A549 (cell line): ENCODE measurements around the gene SMIM43. TPM values are rescaled to one million over a fixed set of nuclear protein-coding genes. Genes with fewer than 3 reads are reported as not detected.
A peak's percentile ranks its signal among the peaks of the same experiment; 100 is the strongest.

Source experiments
- ATAC-seq, 2 experiments: fragments of 200-7000 bp in 1 of 2; fragments of >200 bp in 1 of 2; cut with Nextera tagmentation in 1 of 2; cut with Tn5 transposase in 1 of 2; 3 replicates each; pipeline versions ENCODE4 v1.8.0 to v1.9.1; 2018 to 2020; ENCODE audit warnings: mild to moderate bottlenecking in 1 of 2, moderate library complexity in 1 of 2
- CTCF ChIA-PET: fragments of 300-600 bp; sonication (Branson Sonifier 250); formaldehyde crosslinking; extraction: SDS; loops from one replicate; lab custom pipeline; 2021; ENCODE audit warnings: antibody characterized with exemption, inconsistent platforms; lab: Yijun Ruan, JAX
- POLR2A ChIA-PET: fragments of 350-600 bp; formaldehyde crosslinking; extraction: SDS; loops from one replicate; lab custom pipeline; 2021; ENCODE audit warnings: antibody characterized with exemption, inconsistent platforms; lab: Yijun Ruan, JAX
- DNase-seq, 2 experiments: peaks; one replicate each; pipeline versions ENCODE4 v3.0.0 to v3.0.0-alpha.2; 2011 to 2016; ENCODE audit warnings: low read depth in 1 of 2, low spot score in 1 of 2
- FAIRE-seq: peaks from 2 replicates; lab custom pipeline; 2011; peaks lifted over from hg19 to GRCh38; lab: Jason Lieb, UNC
- H3K27ac ChIP-seq, 2 experiments: fragments of >200 bp; sonication (Bioruptor Twin); formaldehyde crosslinking; 3 replicates each; pipeline ENCODE4 v1.5.1; 2016 to 2017
- H3K4me1 ChIP-seq: fragments of >200 bp; sonication (Bioruptor Twin); formaldehyde crosslinking; 3 replicates; pipeline ENCODE4 v1.6.1; 2016
- H3K4me2 ChIP-seq: fragments of >200 bp; sonication (Bioruptor Twin); formaldehyde crosslinking; 3 replicates; pipeline ENCODE4 v1.6.1; 2016
- H3K4me3 ChIP-seq: fragments of >200 bp; sonication (Bioruptor Twin); formaldehyde crosslinking; 3 replicates; pipeline ENCODE4 v1.5.1; 2016
- H3K9me3 ChIP-seq: fragments of >200 bp; sonication (Bioruptor Twin); formaldehyde crosslinking; 3 replicates; pipeline ENCODE4 v1.6.1; 2016
- BCL3 ChIP-seq: fragments of >200 bp; sonication (Bioruptor Twin); formaldehyde crosslinking; IDR thresholded peaks from 3 replicates; pipeline ENCODE4 v1.6.1; 2016
- BHLHE40 ChIP-seq: IDR thresholded peaks from 2 replicates; pipeline ENCODE4 v1.6.1; 2012; ENCODE audit warnings: low read depth, low read length, inconsistent platforms
- CEBPB ChIP-seq, 2 experiments: fragments of >200 bp in 1 of 2; sonication (Bioruptor Twin) in 1 of 2; formaldehyde crosslinking in 1 of 2; IDR thresholded peaks; 2 replicates each; pipeline ENCODE4 v1.6.1; 2012 to 2016
- EP300 ChIP-seq, 2 experiments: fragments of >200 bp; sonication (Bioruptor Twin); formaldehyde crosslinking; IDR thresholded peaks; 2 replicates in 1 of 2; 3 replicates in 1 of 2; pipeline ENCODE4 v1.6.1; 2016 to 2017
- FOXS1 ChIP-seq: fragments of 250-450 bp; sonication (Bioruptor Pico); IDR thresholded peaks from 2 replicates; pipeline ENCODE4 v1.5.0; 2020; ENCODE audit warnings: mild to moderate bottlenecking, moderate library complexity
- HDAC2 ChIP-seq: fragments of 200-600 bp; sonication (generic); IDR thresholded peaks from 2 replicates; pipeline ENCODE4 v1.6.1; 2016
- JUN ChIP-seq, 2 experiments: fragments of >200 bp; sonication (Bioruptor Twin); formaldehyde crosslinking; IDR thresholded peaks; 2 replicates in 1 of 2; 3 replicates in 1 of 2; pipeline ENCODE4 v1.6.1; 2016 to 2017
- JUNB ChIP-seq: fragments of >200 bp; sonication (Bioruptor Twin); formaldehyde crosslinking; IDR thresholded peaks from 2 replicates; pipeline ENCODE4 v1.6.1; 2016
- KDM1A ChIP-seq: fragments of 200-600 bp; sonication (generic); IDR thresholded peaks from 2 replicates; pipeline ENCODE4 v1.6.1; 2016; ENCODE audit warnings: low read depth, mild to moderate bottlenecking
- NPAS2 ChIP-seq: fragments of 250-450 bp; sonication (Bioruptor Pico); IDR thresholded peaks from 2 replicates; pipeline ENCODE4 v1.8.0; 2022; ENCODE audit warnings: mild to moderate bottlenecking, moderate library complexity, borderline replicate concordance
- PHF8 ChIP-seq: fragments of 200-600 bp; sonication (generic); IDR thresholded peaks from 2 replicates; pipeline ENCODE4 v1.6.1; 2016; ENCODE audit warnings: low read depth, mild to moderate bottlenecking, antibody characterized with exemption, moderate library complexity, borderline replicate concordance
- POLR2A ChIP-seq: IDR thresholded peaks from 2 replicates; pipeline ENCODE4 v1.6.1; 2012; ENCODE audit warnings: mild to moderate bottlenecking, low read length
- RAD21 ChIP-seq, 2 experiments: fragments of >200 bp in 1 of 2; sonication (Bioruptor Twin) in 1 of 2; formaldehyde crosslinking in 1 of 2; IDR thresholded peaks in 1 of 2; conservative IDR thresholded peaks in 1 of 2; 2 replicates in 1 of 2; 3 replicates in 1 of 2; pipeline ENCODE4 v1.6.1; 2012 to 2018; ENCODE audit warnings: inconsistent platforms in 1 of 2
- RARB ChIP-seq: fragments of 250-450 bp; sonication (Bioruptor Pico); IDR thresholded peaks from 2 replicates; pipeline ENCODE4 v1.8.0; 2021; ENCODE audit warnings: mild to moderate bottlenecking, moderate library complexity
- RNF2 ChIP-seq: fragments of 200-600 bp; sonication (generic); IDR thresholded peaks from 2 replicates; pipeline ENCODE4 v1.6.1; 2016; ENCODE audit warnings: low read depth, mild to moderate bottlenecking, antibody characterized with exemption, moderate library complexity, borderline replicate concordance
- SMC3 ChIP-seq: fragments of >200 bp; sonication (Bioruptor Twin); formaldehyde crosslinking; IDR thresholded peaks from 3 replicates; pipeline ENCODE4 v1.6.1; 2018; ENCODE audit warnings: inconsistent platforms
- ZNF302 ChIP-seq: fragments of 250-450 bp; sonication (Bioruptor Pico); IDR thresholded peaks from 2 replicates; pipeline ENCODE4 v1.9.0; 2021; ENCODE audit warnings: inconsistent platforms, mild to moderate bottlenecking, moderate library complexity
- WGBS: methylation state at CpG from one replicate; pipeline ENCODE4 v1.1.6; 2017; ENCODE audit errors: missing lambda C conversion rate; 5-methylcytosine and 5-hydroxymethylcytosine counted together
- polyA minus RNA-seq: library from RNA; depleted of rRNA, polyadenylated mRNA; stranded (reverse); fragments of >200 nt; gene quantifications from 2 replicates; pipeline ENCODE4 v1.2.3, GENCODE V29; 2011; rRNA and poly(A)+ RNA removed
- polyA plus RNA-seq, 4 experiments: library from polyadenylated mRNA; depleted of rRNA in 3 of 4; stranded (reverse); fragments of >200 nt; fragmentation: RNase III in 1 of 4; extraction: RNeasy Plus Mini Kit Qiagen cat#74134 plus additional on column Dnase treatment in 1 of 4; gene quantifications; 2 replicates in 3 of 4; 3 replicates in 1 of 4; pipeline ENCODE4 v1.2.3, GENCODE V29; 2011 to 2017
- TF ChIP-seq, protein P1 (sequence below): IDR thresholded peaks from 2 replicates; pipeline ENCODE4 v1.6.1; 2012
- TF ChIP-seq, protein P2 (sequence below): IDR thresholded peaks from 2 replicates; pipeline ENCODE4 v1.6.1; 2012
- TF ChIP-seq, protein P3 (sequence below): fragments of 250-450 bp; sonication (Bioruptor Pico); IDR thresholded peaks from 2 replicates; pipeline ENCODE4 v1.5.0; 2021; ENCODE audit warnings: mild to moderate bottlenecking, moderate library complexity, borderline replicate concordance
- TF ChIP-seq, protein P4 (sequence below): IDR thresholded peaks from 2 replicates; pipeline ENCODE4 v1.6.1; 2012; ENCODE audit warnings: low read depth, borderline replicate concordance

Gene SMIM43
- polyA plus RNA-seq (2011; rRNA removed) (0.12 TPM in 2 replicates), polyA plus RNA-seq (2017; fragmentation: RNase III; extraction: RNeasy Plus Mini Kit Qiagen cat#74134 plus additional on column Dnase treatment) (0.38 to 0.45 TPM (median 0.41 TPM) in 3 replicates), polyA minus RNA-seq (not detected in 2 replicates)
- polyA plus RNA-seq (2012; cell fraction: cytosol; rRNA removed): 0.03 and 0.13 TPM in 2 replicates
- 0.02 TPM in 1 of 2 replicates, not detected in the other for polyA plus RNA-seq (2012; cell fraction: nucleus; rRNA removed)

GRCh38 chr4:121764702-121765367 lies at the start of gene SMIM43:
SMIM43 (minus strand) TSS chr4:121765164; CDS start chr4:121765105, 59 bp downstream.
- FAIRE-seq (no peak), DNase-seq (no peak), ATAC-seq (peak; percentile 69 to 81)
- Histone ChIP-seq H3K27ac (peak within 1 kb of the TSS; percentile 44 to 71; a peak in 3 of 6 replicates), H3K4me2 (peak within 1 kb of the TSS; percentile 91), H3K4me1 (no peaks in the 10 kb centered on the region), H3K9me3 (no peaks in the 10 kb centered on the region), H3K4me3 (peak within 1 kb of the TSS; percentile 53)
- WGBS: 13% methylated on average over 28 of the region's 75 CpGs
- POLR2A ChIA-PET: interaction anchor here (0.8 kb wide), 1 partner anchor 36 kb away, joined by 3 read pairs; the partner anchor contains the start of gene EXOSC9
- CTCF ChIA-PET: no interaction called here
- no peak for TF ChIP-seq EP300 (IDR thresholded peaks at IDR 0.05)
- TF ChIP-seq JUNB: no peak
- TF ChIP-seq, protein P1, sequence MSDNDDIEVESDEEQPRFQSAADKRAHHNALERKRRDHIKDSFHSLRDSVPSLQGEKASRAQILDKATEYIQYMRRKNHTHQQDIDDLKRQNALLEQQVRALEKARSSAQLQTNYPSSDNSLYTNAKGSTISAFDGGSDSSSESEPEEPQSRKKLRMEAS: no peak
- TF ChIP-seq PHF8: no peak
- TF ChIP-seq BCL3: no peak
- no peak for TF ChIP-seq RARB (CRISPR knock-in tag)
- TF ChIP-seq, protein P2, sequence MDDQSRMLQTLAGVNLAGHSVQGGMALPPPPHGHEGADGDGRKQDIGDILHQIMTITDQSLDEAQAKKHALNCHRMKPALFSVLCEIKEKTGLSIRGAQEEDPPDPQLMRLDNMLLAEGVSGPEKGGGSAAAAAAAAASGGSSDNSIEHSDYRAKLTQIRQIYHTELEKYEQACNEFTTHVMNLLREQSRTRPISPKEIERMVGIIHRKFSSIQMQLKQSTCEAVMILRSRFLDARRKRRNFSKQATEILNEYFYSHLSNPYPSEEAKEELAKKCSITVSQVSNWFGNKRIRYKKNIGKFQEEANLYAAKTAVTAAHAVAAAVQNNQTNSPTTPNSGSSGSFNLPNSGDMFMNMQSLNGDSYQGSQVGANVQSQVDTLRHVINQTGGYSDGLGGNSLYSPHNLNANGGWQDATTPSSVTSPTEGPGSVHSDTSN: no peak
- TF ChIP-seq KDM1A: no peak
- TF ChIP-seq HDAC2: no peak

DNA sequence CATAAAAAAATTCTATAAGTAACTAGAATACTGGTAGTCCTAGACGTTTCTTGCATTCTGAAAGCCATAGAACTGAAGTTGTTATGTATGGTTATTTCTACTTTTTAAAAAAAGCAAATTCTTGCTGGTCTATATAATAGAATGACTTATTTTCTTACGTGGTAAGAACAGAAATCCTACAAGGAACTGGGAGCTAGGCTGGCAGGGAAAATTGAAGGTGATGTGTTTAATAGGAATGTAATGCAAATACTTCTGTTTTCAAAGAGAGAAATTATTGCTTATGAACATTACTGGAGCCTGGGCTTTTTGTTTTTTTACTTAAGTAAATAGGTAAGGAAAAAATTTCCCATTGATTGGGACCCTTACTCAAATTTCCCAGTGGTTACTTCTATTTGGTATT lies 49.8 kb upstream of the SMIM43 start:
- no peak for DNase-seq
- Histone ChIP-seq H3K4me1 (peaks cover 9% of the 10 kb centered on the region; the same call in 2 of the 3 replicates), H3K4me2 (no peak overlapping the region), H3K27ac (no peak overlapping the region), H3K4me3 (no peak overlapping the region), H3K9me3 (no peaks in the 10 kb centered on the region)
- ATAC-seq: no peak
- no peak for FAIRE-seq
- TF ChIP-seq BHLHE40 (no peak), POLR2A (no peak), RARB (CRISPR knock-in tag) (no peak)
- TF ChIP-seq, protein P3, sequence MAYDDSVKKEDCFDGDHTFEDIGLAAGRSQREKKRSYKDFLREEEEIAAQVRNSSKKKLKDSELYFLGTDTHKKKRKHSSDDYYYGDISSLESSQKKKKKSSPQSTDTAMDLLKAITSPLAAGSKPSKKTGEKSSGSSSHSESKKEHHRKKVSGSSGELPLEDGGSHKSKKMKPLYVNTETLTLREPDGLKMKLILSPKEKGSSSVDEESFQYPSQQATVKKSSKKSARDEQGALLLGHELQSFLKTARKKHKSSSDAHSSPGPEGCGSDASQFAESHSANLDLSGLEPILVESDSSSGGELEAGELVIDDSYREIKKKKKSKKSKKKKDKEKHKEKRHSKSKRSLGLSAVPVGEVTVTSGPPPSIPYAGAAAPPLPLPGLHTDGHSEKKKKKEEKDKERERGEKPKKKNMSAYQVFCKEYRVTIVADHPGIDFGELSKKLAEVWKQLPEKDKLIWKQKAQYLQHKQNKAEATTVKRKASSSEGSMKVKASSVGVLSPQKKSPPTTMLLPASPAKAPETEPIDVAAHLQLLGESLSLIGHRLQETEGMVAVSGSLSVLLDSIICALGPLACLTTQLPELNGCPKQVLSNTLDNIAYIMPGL (CRISPR knock-in tag): no peak
- ChIA-PET CTCF (no interaction called here), POLR2A (no interaction called here)
- WGBS: 78% methylated on average over 2 of the region's 2 CpGs

DNA sequence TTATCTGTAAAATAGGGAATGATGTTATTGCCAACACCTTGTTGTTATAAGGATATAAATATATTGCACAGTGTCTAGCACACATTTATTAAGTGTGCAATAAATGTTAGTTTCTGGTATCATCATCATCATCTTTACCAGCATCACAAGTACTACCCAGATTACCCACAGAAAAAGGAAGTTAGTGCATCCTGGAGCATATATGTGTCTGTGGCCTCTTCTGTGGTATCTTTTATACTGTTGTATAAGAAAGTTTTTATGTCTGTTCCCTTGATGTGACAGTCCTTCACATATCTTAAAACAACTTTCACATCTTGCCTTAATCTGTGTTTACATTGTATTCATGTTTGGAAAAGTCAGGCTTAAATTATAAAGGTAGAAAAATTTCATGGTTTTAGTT lies 46.2 kb upstream of the SMIM43 start:
- ChIA-PET POLR2A (no interaction called here), CTCF (no interaction called here)
- DNase-seq (no peak), FAIRE-seq (no peak), ATAC-seq (no peak)
- Histone ChIP-seq H3K27ac (no peak overlapping the region), H3K9me3 (no peaks in the 10 kb centered on the region), H3K4me3 (no peak overlapping the region), H3K4me1 (no peaks in the 10 kb centered on the region), H3K4me2 (no peak overlapping the region)
- TF ChIP-seq SMC3: no peak
- TF ChIP-seq ZNF302: no peak
- TF ChIP-seq PHF8: no peak

GRCh38 chr4:121806411-121806810 lies 41.4 kb upstream of the SMIM43 start:
- WGBS: 94% methylated on average over 4 of the region's 4 CpGs
- H3K4me2 ChIP-seq: no peak overlapping the region
- no peak for FAIRE-seq
- H3K4me3 ChIP-seq: no peak overlapping the region
- ChIA-PET POLR2A (interaction anchor here (0.7 kb wide), 1 partner anchor 1740 kb away, joined by 4 read pairs; the partner anchor contains the start of gene MAD2L1), CTCF (interaction anchor here (1.0 kb wide), 1 partner anchor 25 kb away, joined by 5 read pairs; no protein-coding TSS in a partner anchor)
- H3K9me3 ChIP-seq: no peaks in the 10 kb centered on the region
- no peak overlapping the region for H3K27ac ChIP-seq
- DNase-seq: no peak
- 0 out of 3 replicates have a peak, but pooled peaks cover 6% of the 10 kb centered on the region for H3K4me1 ChIP-seq
- ATAC-seq: no peak
- TF ChIP-seq SMC3 (no peak), RARB (CRISPR knock-in tag) (no peak), CEBPB (IDR thresholded peaks at IDR 0.05) (no peak), RNF2 (no peak), FOXS1 (CRISPR knock-in tag) (no peak), JUN (IDR thresholded peaks at IDR 0.05) (no peak), EP300 (IDR thresholded peaks at IDR 0.05) (no peak), BHLHE40 (no peak), RAD21 (conservative IDR thresholded peaks at IDR 0.05 in 1 of 2, IDR thresholded peaks at IDR 0.05 in 1 of 2) (no peak), PHF8 (no peak), NPAS2 (CRISPR knock-in tag) (no peak)
- TF ChIP-seq, protein P3 (CRISPR knock-in tag): no peak
- TF ChIP-seq, protein P4, sequence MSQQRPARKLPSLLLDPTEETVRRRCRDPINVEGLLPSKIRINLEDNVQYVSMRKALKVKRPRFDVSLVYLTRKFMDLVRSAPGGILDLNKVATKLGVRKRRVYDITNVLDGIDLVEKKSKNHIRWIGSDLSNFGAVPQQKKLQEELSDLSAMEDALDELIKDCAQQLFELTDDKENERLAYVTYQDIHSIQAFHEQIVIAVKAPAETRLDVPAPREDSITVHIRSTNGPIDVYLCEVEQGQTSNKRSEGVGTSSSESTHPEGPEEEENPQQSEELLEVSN: no peak
